ENCODE results near the gene ECT2.

- no peak for TF ChIP-seq GATA3 (IDR thresholded peaks at IDR 0.05; ENCODE audit: low read depth, low read length)
- TF ChIP-seq GATA2 (IDR thresholded peaks at IDR 0.05; ENCODE audit: low read depth, low read length) = no peak
Observed at GRCh38 chr3:172776049-172776717, 25.7 kb downstream of the ECT2 start.
